IMR-90 (cell line): ENCODE results near the gene CFAP20. TPM values are rescaled to one million over a fixed set of nuclear protein-coding genes. Genes with fewer than 3 reads are reported as not detected.

Experiments used
- ATAC-seq: fragments of 200-7000 bp; cut with Tn5 transposase; 2 replicates; pipeline ENCODE4 v1.9.1; 2020; ENCODE audit warnings: low read depth, mild to moderate bottlenecking, moderate library complexity
- BruUV-seq: library from RNA; stranded (reverse); fragments of 400-500 nt; replicated peaks from 2 replicates; lab custom pipeline; 2021; lab: Mats Ljungman, UMichigan
- CTCF ChIA-PET: fragments of 300-600 bp; formaldehyde crosslinking; extraction: SDS; loops from one replicate; lab custom pipeline; 2021; ENCODE audit warnings: antibody characterized with exemption; lab: Yijun Ruan, JAX
- POLR2A ChIA-PET: fragments of 300-600 bp; sonication (Branson Sonifier 250); formaldehyde crosslinking; loops from one replicate; lab custom pipeline; 2022; ENCODE audit warnings: antibody characterized with exemption; ENCODE audit not compliant: unreplicated experiment; lab: Charles Lee
- DNase-seq: peaks from one replicate; pipeline ENCODE4 v3.0.0; 2013
- H2AFZ ChIP-seq: replicated peaks from 2 replicates; pipeline ENCODE3; 2013; ENCODE audit warnings: low read length, mild to moderate bottlenecking; ENCODE audit not compliant: poor library complexity
- H2AK5ac ChIP-seq: 2 replicates; pipeline ENCODE4 v1.6.1; 2013; ENCODE audit warnings: low read depth, low read length, inconsistent platforms
- H2AK9ac ChIP-seq: replicated peaks from 2 replicates; pipeline ENCODE3; 2013; ENCODE audit warnings: mild to moderate bottlenecking, low read depth, low read length, moderate library complexity; ENCODE audit not compliant: poor library complexity
- H2BK120ac ChIP-seq: 2 replicates; pipeline ENCODE4 v1.6.1; 2013; ENCODE audit warnings: low read depth, low read length, inconsistent platforms
- H2BK15ac ChIP-seq: 3 replicates; pipeline ENCODE4 v1.6.1; 2013; ENCODE audit warnings: low read depth, low read length, inconsistent platforms
- H2BK20ac ChIP-seq: 2 replicates; pipeline ENCODE4 v1.6.1; 2013; ENCODE audit warnings: low read depth, mild to moderate bottlenecking, inconsistent platforms, low read length, moderate library complexity
- H2BK5ac ChIP-seq: 2 replicates; pipeline ENCODE4 v1.6.1; 2013; ENCODE audit warnings: mild to moderate bottlenecking, low read depth, low read length, inconsistent platforms; ENCODE audit not compliant: poor library complexity, severe bottlenecking
- H3K14ac ChIP-seq: replicated peaks from 2 replicates; pipeline ENCODE4 v1.6.1; 2013; ENCODE audit warnings: low read depth, low read length, inconsistent platforms
- H3K18ac ChIP-seq: 2 replicates; pipeline ENCODE4 v1.6.1; 2013; ENCODE audit warnings: low read depth, low read length, control low read depth
- H3K23ac ChIP-seq: 2 replicates; pipeline ENCODE4 v1.6.1; 2013; ENCODE audit warnings: low read depth, low read length, inconsistent platforms
- H3K27ac ChIP-seq: 2 replicates; pipeline ENCODE4 v1.5.1; 2013; ENCODE audit warnings: mild to moderate bottlenecking, control low read depth, low read length; ENCODE audit not compliant: insufficient read depth
- H3K27me3 ChIP-seq: 2 replicates; pipeline ENCODE4 v1.6.1; 2013; ENCODE audit warnings: low read length; ENCODE audit not compliant: control insufficient read depth, insufficient read depth
- H3K36me3 ChIP-seq: 2 replicates; pipeline ENCODE4 v1.6.1; 2013; ENCODE audit warnings: low read length, mixed read lengths; ENCODE audit not compliant: control insufficient read depth, insufficient read depth
- H3K4ac ChIP-seq: 2 replicates; pipeline ENCODE4 v1.6.1; 2013; ENCODE audit warnings: low read depth, low read length, inconsistent platforms
- H3K4me1 ChIP-seq: 2 replicates; pipeline ENCODE4 v1.6.1; 2013; ENCODE audit warnings: low read length, mixed read lengths; ENCODE audit not compliant: control insufficient read depth, insufficient read depth
- H3K4me2 ChIP-seq: 2 replicates; pipeline ENCODE4 v1.6.1; 2013; ENCODE audit warnings: low read depth, mild to moderate bottlenecking, control low read depth, low read length, moderate library complexity
- H3K4me3 ChIP-seq: 2 replicates; pipeline ENCODE4 v1.5.1; 2013; ENCODE audit warnings: low read depth, mild to moderate bottlenecking, control low read depth, low read length, moderate library complexity; ENCODE audit not compliant: insufficient read depth
- H3K56ac ChIP-seq: 2 replicates; pipeline ENCODE4 v1.6.1; 2013; ENCODE audit warnings: low read length, inconsistent platforms; ENCODE audit not compliant: insufficient read depth; ENCODE audit errors: extremely low read depth
- H3K79me1 ChIP-seq, 2 experiments: 2 replicates each; pipeline ENCODE4 v1.6.1; 2013; ENCODE audit warnings: low read length in 2 of 2, inconsistent platforms in 1 of 2, low read depth in 1 of 2
- H3K9ac ChIP-seq: 2 replicates; pipeline ENCODE4 v1.6.1; 2013; ENCODE audit warnings: low read depth, low read length, control low read depth
- H3K9me1 ChIP-seq: 2 replicates; pipeline ENCODE4 v1.6.1; 2013; ENCODE audit warnings: low read length, inconsistent platforms; ENCODE audit not compliant: insufficient read depth
- H3K9me3 ChIP-seq: 2 replicates; pipeline ENCODE4 v1.6.1; 2013; ENCODE audit warnings: low read length; ENCODE audit not compliant: control insufficient read depth, insufficient read depth
- H4K20me1 ChIP-seq: 2 replicates; pipeline ENCODE4 v1.6.1; 2013; ENCODE audit warnings: low read length, inconsistent platforms; ENCODE audit not compliant: insufficient read depth
- H4K5ac ChIP-seq: 2 replicates; pipeline ENCODE4 v1.6.1; 2013; ENCODE audit warnings: mild to moderate bottlenecking, low read depth, low read length, control low read depth
- H4K8ac ChIP-seq, 2 experiments: 2 replicates each; pipeline ENCODE4 v1.6.1; 2013; ENCODE audit warnings: low read depth in 2 of 2, low read length in 2 of 2, control low read depth in 1 of 2, inconsistent platforms in 1 of 2
- H4K91ac ChIP-seq: 2 replicates; pipeline ENCODE4 v1.6.1; 2013; ENCODE audit warnings: low read depth, low read length, inconsistent platforms; ENCODE audit not compliant: insufficient read depth
- BHLHE40 ChIP-seq: fragments of 150-350 bp; IDR thresholded peaks from 2 replicates; pipeline ENCODE4 v1.6.1; 2016; ENCODE audit warnings: mild to moderate bottlenecking, low read depth, low read length
- CHD1 ChIP-seq: IDR thresholded peaks from 2 replicates; pipeline ENCODE4 v1.6.1; 2012; ENCODE audit warnings: low read depth, low read length, improper control_type of control experiment
- CTCF ChIP-seq: conservative IDR thresholded peaks from 2 replicates; pipeline ENCODE4 v1.5.1; 2012; ENCODE audit warnings: mild to moderate bottlenecking, low read depth, low read length, improper control_type of control experiment
- FOS ChIP-seq: fragments of 150-350 bp; IDR thresholded peaks from 2 replicates; pipeline ENCODE4 v1.6.1; 2016; ENCODE audit warnings: low read depth, low read length
- MAFK ChIP-seq: IDR thresholded peaks from 2 replicates; pipeline ENCODE4 v1.6.1; 2012; ENCODE audit warnings: low read depth, low read length, improper control_type of control experiment
- MAZ ChIP-seq: IDR thresholded peaks from 2 replicates; pipeline ENCODE4 v1.6.1; 2012; ENCODE audit warnings: low read depth, mild to moderate bottlenecking, low read length, improper control_type of control experiment, moderate library complexity, borderline replicate concordance
- NFE2L2 ChIP-seq: fragments of 150-350 bp; IDR thresholded peaks from 2 replicates; pipeline ENCODE4 v1.6.1; 2016; ENCODE audit warnings: low read depth, mild to moderate bottlenecking, low read length
- POLR2A ChIP-seq: IDR thresholded peaks from 2 replicates; pipeline ENCODE4 v1.6.1; 2012; ENCODE audit warnings: mild to moderate bottlenecking, low read depth, low read length
- RAD21 ChIP-seq: IDR thresholded peaks from 2 replicates; pipeline ENCODE4 v1.6.1; 2012; ENCODE audit warnings: low read length, improper control_type of control experiment
- RCOR1 ChIP-seq: IDR thresholded peaks from 2 replicates; pipeline ENCODE4 v1.6.1; 2012; ENCODE audit warnings: mild to moderate bottlenecking, low read length, improper control_type of control experiment; ENCODE audit not compliant: insufficient replicate concordance
- RFX5 ChIP-seq: IDR thresholded peaks from 2 replicates; pipeline ENCODE4 v1.8.0; 2012; ENCODE audit warnings: low read depth, mild to moderate bottlenecking, low read length, moderate library complexity
- SMC3 ChIP-seq: fragments of 150-350 bp; IDR thresholded peaks from 2 replicates; pipeline ENCODE4 v1.6.1; 2016; ENCODE audit warnings: low read depth, mild to moderate bottlenecking, antibody characterized with exemption, low read length, moderate library complexity
- USF2 ChIP-seq: fragments of 150-350 bp; IDR thresholded peaks from 2 replicates; pipeline ENCODE4 v1.6.1; 2017; ENCODE audit warnings: mild to moderate bottlenecking, antibody characterized with exemption, low read length, low read depth
- WGBS, 2 experiments: methylation state at CpG; one replicate each; pipeline versions ENCODE4 v1.1.5 to v1.1.7; 2013; ENCODE audit warnings: missing lambda C conversion rate in 2 of 2; ENCODE audit not compliant: insufficient read length in 1 of 2; ENCODE audit errors: extremely low coverage in 2 of 2; 5-methylcytosine and 5-hydroxymethylcytosine counted together
- dilution Hi-C: fragments of 300-500 bp; cut with HindIII; formaldehyde crosslinking; loops from one replicate; pipeline ENCODE4 v1.14.3; 2018; ENCODE audit warnings: low sequenced_read_pairs; ENCODE audit not compliant: unreplicated experiment
- in situ Hi-C: fragments of 300-500 bp; cut with MboI; formaldehyde crosslinking; loops from 3 replicates; pipeline ENCODE4 v1.14.3; 2019; ENCODE audit warnings: low sequenced_read_pairs, inconsistent platforms, mixed read lengths
- intact Hi-C: fragments of 100-400 bp; cut with micrococcal nuclease; formaldehyde crosslinking; loops from 2 replicates; pipeline ENCODE4 v1.10.0; 2022
- polyA plus RNA-seq, 3 experiments: library from polyadenylated mRNA; depleted of rRNA; stranded (reverse); fragments of >200 nt; gene quantifications; 2 replicates each; pipeline ENCODE4 v1.2.3, GENCODE V29; 2012; ENCODE audit warnings: low replicate concordance in 1 of 3
- total RNA-seq: library from RNA; depleted of rRNA; stranded (reverse); fragments of >200 nt; gene quantifications from 2 replicates; pipeline ENCODE4 v1.2.3, GENCODE V29; 2012

Gene CFAP20
- total and polyA plus RNA-seq, 2 of the 4 experiments (the other 2 are of a cell fraction) = 39.1 to 54.0 TPM

GRCh38 chr16:58109881-58110280 lies 19.3 kb downstream of the CFAP20 start:
- H2BK5ac ChIP-seq = no peak overlapping the region
- H3K4ac ChIP-seq = no peak overlapping the region
- H3K27ac ChIP-seq = no peak overlapping the region
- no peaks in the 10 kb centered on the region for H3K79me1 ChIP-seq
- peaks cover 3% of the 10 kb centered on the region; the same call in 1 of the 2 replicates for H3K4me1 ChIP-seq
- no peak overlapping the region for H3K14ac ChIP-seq
- intact Hi-C loops (no loop called here), in situ Hi-C loops (loop anchor here (25.0 kb wide), 1 partner anchor 198 kb away; no protein-coding TSS in a partner anchor), dilution Hi-C loops (no loop called here)
- ChIA-PET CTCF (no interaction called here), POLR2A (no interaction called here)
- H3K9ac ChIP-seq = no peak overlapping the region
- H4K20me1 ChIP-seq = 0 out of 2 replicates have a peak, but pooled peaks cover under 1% of the 10 kb centered on the region
- no peak overlapping the region for H2AK5ac ChIP-seq
- BruUV-seq = no TSS peak
- H3K56ac ChIP-seq = no peak overlapping the region
- H2AFZ ChIP-seq = no peak overlapping the region
- H4K8ac ChIP-seq = no peak overlapping the region
- no peak overlapping the region for H2BK120ac ChIP-seq
- H3K4me3 ChIP-seq = no peak overlapping the region
- no peak overlapping the region for H4K91ac ChIP-seq
- no peak overlapping the region for H2BK20ac ChIP-seq
- H3K18ac ChIP-seq = no peak overlapping the region
- H3K23ac ChIP-seq = no peak overlapping the region
- ATAC-seq (no peak), DNase-seq (no peak)
- TF ChIP-seq NFE2L2 (no peak), MAFK (no peak), POLR2A (no peak), MAZ (no peak), RAD21 (no peak), SMC3 (no peak), RFX5 (no peak), FOS (no peak), CHD1 (no peak), RCOR1 (no peak), BHLHE40 (no peak), CTCF (no peak), USF2 (no peak)
- H2BK15ac ChIP-seq = no peak overlapping the region
- no peak overlapping the region for H3K4me2 ChIP-seq
- H3K9me1 ChIP-seq = peaks cover 6% of the 10 kb centered on the region; the same call in 1 of the 2 replicates
- peaks cover 10% of the 10 kb centered on the region for H3K36me3 ChIP-seq
- H3K9me3 ChIP-seq = no peaks in the 10 kb centered on the region
- WGBS, 2 experiments = no CpG with 5 or more reads among the region's 2 CpGs
- H2AK9ac ChIP-seq = no peak overlapping the region
- H3K27me3 ChIP-seq = no peaks in the 10 kb centered on the region
- H4K5ac ChIP-seq = no peak overlapping the region
